ENCODE measurements around the gene IL11.

DNA sequence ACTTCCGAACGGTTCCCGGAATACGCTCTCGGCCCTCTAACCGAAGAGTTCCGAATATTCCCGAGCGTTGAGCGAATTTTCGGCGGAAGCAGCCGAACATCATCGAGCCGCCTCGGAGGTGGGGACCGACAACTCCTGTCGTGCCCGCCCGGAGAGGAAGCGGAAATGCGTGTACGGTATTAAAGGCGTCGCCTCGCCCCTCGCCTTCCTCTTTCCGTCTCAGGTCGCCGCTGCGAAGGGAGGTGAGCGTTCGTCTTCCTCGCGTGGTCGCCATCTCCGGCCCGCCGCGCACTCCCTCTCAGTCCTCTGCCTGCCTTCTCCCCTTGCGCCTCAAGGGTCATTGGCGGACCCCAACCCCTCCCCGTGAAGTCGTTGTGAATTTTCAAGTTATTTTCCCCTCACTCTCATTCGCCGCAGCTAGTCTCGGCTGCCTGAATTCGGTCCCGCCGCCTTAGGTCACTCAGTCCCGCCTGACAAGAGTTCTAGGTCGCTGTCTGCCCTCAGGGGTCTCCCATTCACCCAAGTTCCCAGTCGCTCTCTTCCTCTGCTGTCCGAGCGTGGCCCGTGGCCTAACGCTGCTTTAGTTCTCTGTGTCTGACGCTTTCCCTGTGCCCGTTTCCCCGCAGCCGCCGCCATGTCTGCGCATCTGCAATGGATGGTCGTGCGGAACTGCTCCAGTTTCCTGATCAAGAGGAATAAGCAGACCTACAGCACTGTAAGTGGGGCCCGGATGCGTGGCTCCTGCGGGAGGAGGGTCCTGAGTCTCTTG is 15.6 kb upstream of the IL11 start, which contains the start of gene RPL28:
- TF ChIP-seq, protein P1, sequence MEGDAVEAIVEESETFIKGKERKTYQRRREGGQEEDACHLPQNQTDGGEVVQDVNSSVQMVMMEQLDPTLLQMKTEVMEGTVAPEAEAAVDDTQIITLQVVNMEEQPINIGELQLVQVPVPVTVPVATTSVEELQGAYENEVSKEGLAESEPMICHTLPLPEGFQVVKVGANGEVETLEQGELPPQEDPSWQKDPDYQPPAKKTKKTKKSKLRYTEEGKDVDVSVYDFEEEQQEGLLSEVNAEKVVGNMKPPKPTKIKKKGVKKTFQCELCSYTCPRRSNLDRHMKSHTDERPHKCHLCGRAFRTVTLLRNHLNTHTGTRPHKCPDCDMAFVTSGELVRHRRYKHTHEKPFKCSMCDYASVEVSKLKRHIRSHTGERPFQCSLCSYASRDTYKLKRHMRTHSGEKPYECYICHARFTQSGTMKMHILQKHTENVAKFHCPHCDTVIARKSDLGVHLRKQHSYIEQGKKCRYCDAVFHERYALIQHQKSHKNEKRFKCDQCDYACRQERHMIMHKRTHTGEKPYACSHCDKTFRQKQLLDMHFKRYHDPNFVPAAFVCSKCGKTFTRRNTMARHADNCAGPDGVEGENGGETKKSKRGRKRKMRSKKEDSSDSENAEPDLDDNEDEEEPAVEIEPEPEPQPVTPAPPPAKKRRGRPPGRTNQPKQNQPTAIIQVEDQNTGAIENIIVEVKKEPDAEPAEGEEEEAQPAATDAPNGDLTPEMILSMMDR (IDR thresholded peaks at IDR 0.05), result no peak
- TF ChIP-seq POLR2A (IDR thresholded peaks at IDR 0.05), result peak; percentile 99

All from Peyer's patch (tissue), 4 donors.